NOMO-1 treated with dmso at 0.1 percent for 144 hours (cell line): ENCODE data around the gene ADAMTSL1.

Source experiments
- DNase-seq: peaks from one replicate; lab custom pipeline; 2025; ENCODE audit not compliant: unreplicated experiment; lab: John Stamatoyannopoulos, UW

Gene ADAMTSL1

GRCh38 chr9:18473652-18474279 is at the start of gene ADAMTSL1:
Gene ADAMTSL1, plus strand, starts transcription at chr9:18474153. Its CDS starts 80 bp downstream, at chr9:18474233.
- DNase-seq = no peak

GRCh38 chr9:18427691-18428090 is 46.3 kb upstream of the ADAMTSL1 start:
- no peak for DNase-seq

DNA sequence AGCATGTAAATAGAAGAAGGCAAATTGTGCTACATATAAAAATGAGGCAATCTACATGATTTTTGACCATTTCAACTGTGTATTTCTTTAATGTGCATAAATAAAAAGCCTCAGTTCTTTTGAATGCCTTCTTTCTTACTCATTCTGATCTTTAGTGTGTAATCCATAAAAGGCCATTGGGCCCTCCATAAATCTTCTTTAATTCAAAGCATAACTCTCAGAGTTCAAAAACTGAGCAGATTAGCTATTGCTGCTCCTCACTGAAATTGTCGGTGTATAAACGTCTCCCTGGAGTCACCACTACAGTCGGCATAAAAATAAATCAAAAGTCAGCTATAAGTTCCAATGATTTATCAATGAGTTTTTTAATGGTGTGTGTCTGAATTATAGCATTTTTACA is 45.3 kb upstream of the ADAMTSL1 start:
- no peak for DNase-seq

DNA sequence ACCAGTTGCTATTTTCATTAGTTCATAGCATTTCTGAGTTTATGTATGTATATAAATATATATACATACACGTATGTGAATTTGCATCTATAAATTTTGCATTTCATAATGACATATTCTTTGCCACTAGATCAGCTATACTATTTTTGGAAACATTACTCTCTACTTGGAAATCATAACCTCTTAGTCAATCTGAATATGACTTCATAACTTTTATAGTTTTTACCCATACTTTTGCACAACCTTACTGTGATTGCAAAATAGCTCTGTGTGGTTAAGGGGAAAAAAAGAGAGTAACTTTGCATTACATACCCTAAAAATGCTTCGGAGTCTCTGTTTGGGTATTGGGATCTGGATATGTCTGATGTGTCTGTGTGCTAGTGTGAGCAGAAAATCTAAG is 44.9 kb upstream of the ADAMTSL1 start:
- no peak for DNase-seq

DNA sequence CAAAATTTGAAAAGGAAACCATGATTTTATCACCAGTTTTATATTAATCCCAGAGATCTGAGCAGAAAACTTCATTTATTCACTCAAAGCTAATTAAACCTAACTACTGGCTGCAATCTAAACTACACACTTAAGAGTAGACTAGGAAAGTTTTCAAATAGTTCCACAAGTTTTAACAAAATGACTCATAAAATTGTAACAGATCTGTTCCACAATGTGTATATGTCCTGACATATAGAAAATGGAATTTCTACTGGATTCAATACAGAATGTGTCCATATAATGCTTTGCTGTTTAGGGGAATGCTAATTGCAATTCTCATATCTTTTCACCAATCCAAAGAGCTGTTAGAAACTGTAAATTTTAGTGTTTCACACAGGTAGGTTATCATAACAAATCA is 40.3 kb upstream of the ADAMTSL1 start:
- no peak for DNase-seq

GRCh38 chr9:18437315-18438201 is 36.4 kb upstream of the ADAMTSL1 start:
- DNase-seq = no peak

GRCh38 chr9:18438300-18438925 is 35.5 kb upstream of the ADAMTSL1 start:
- DNase-seq = no peak

GRCh38 chr9:18438951-18439350 is 35.0 kb upstream of the ADAMTSL1 start:
- DNase-seq = no peak

DNA sequence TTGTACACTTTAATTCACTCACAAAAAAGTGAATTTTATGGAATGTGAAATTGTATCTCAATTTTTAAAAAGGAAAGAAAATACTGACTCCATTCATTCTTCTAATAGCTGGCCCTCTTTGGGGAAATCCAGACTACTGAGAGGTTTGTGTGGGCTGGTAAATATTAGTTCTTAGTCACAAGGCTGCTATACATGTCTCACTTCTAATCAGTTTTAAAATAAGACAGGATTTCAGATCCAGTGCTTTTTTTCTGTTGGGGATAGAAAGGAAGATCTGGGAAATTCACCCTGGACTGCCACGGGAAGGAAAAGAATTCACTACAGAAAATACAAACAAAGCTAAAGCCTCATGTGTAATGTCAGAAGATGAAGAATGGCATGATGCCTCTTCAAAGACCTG is 32.7 kb upstream of the ADAMTSL1 start:
- DNase-seq = no peak

GRCh38 chr9:18442629-18443491 is 31.1 kb upstream of the ADAMTSL1 start:
- DNase-seq = no peak

- no peak for DNase-seq
These were observed 26.8 kb upstream of the ADAMTSL1 start for GRCh38 chr9:18447131-18447530.

DNA sequence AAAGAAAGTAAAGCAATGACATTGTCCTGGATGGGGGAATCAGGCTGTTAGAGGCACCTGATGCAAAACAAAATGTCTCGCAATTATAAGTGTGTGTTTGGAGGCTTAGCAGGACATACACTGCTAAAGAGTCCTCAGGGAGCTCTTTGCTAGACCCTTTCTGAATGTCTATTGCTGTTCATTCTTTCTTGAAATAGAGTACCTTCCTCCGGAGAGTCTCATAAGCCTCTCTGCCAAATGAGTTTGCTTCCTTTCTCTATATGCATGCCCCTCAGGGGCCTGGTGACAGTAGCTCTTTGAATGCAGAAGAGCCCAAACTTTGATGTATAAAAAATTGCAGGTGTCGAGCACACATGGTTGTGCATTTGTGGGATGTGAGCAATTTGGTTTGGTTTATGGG is 26.4 kb upstream of the ADAMTSL1 start:
- DNase-seq = no peak

DNA sequence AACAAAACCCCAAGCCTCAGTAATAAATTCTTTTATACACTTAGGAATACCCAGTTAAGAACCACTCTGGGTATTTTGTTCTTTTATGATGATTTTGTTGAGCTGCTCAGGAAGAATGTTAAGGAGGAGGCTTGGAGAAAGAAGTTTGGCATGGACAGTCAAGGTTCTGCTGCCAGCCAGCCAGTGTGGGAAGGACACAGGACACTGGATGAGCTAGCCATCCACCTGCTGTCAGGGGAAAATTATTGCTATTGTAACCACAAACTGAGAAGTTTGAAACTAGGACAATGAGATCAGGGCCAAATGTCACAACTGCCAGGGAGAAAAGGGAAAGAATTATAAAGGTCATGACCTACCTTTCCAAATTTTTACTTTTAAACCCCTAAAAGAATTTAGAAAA is 25.9 kb upstream of the ADAMTSL1 start:
- DNase-seq = no peak

GRCh38 chr9:18451406-18451805 is 22.5 kb upstream of the ADAMTSL1 start:
- DNase-seq = no peak

GRCh38 chr9:18452276-18452675 is 21.7 kb upstream of the ADAMTSL1 start:
- DNase-seq = no peak

GRCh38 chr9:18456624-18457237 is 17.2 kb upstream of the ADAMTSL1 start:
- no peak for DNase-seq

DNA sequence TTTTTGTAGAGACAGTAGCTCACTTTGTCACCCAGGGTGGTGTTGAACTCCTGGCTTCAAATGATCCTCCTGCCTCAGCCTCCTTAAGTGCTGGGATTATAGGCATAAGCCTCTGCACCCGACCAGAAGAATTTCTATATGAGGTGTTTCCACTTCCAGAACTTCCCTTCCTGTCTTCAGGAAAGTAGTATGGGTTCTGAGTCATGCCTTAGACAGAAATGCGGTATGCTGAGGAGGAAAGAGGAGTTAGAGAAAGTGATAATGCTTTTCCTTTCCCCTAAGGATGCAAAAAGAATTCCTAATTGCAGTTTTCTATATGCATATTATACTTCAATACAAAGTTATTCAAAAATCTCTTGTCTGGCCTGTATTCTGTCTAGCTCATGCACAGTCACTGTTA is 16.4 kb upstream of the ADAMTSL1 start:
- DNase-seq = no peak

DNA sequence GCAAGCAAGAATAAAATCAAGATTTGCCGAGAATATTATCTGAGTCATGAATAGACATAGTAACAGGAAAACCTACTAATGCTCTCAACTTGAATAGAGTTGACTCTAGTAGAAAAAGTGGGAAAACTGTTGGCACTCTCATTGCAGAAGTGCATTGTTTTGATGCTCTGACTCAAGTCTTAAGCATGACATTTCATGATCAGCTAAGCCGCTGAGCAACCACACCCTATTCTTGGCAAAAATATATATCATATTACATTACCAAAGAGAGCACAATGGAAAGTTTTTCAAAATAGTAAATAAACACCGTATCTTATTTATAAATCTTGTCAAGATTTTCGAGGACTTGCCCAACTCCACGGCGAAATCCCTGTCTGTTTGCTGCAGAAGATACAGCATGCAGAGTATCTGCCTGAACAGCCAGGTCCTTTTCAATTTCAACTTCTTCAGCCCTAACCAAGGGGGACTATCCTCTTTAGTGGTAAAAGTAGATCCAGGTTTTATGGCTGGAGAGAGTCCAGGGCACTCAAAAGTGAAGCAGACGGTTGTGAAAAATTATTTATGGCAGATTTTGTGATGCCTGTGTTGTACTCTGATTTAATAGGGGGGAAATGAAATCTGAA is 13.9 kb upstream of the ADAMTSL1 start:
- DNase-seq = no peak

DNA sequence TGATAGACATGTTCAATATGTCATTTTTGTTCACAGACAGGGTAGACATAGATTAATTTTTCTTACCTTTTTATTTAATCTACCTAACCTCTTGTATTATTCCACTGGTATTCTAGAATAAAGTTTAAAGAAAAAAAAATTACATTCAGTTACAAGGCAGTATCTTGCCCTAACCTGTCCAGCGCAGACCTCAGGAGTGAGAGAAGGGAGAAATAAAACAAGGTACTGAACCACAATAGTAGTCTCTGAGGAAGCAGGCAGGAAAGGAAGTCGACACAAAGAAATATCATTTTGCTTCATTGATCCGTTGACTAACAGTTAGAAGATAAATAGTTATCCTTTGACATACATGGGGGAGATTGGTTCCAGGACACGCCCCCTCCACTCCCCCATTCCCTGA is 12.5 kb upstream of the ADAMTSL1 start:
- DNase-seq = no peak

DNA sequence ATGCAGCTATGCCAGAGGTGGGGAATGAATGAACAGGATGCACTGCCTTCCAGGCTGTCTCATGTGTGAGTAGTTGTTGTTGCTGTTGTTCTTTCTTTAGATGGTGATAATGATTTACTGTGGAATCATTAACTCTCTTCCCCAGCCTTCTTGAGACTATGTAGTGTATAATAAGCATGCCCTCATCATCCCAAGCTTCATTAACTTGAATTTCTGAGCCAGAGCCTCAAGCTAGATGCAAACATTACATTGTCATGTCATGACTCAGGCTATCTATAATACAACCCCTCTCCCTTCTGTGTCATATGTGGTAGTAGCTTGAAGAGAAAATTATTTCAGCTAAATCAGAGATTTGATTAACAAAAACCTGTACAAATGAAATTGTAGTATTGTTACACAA is 10.0 kb upstream of the ADAMTSL1 start:
- DNase-seq = no peak
